A673 (cell line): ENCODE results near the gene MAP2K5. TPM values are rescaled to one million over a fixed set of nuclear protein-coding genes. Genes with fewer than 3 reads are reported as not detected.

Experiments used
- BruUV-seq: library from RNA; stranded (reverse); fragments of 400-500 nt; replicated peaks from 2 replicates; lab custom pipeline; 2021; lab: Mats Ljungman, UMichigan
- CTCF ChIA-PET: fragments of 300-600 bp; sonication (Branson Sonifier 250); formaldehyde crosslinking; loops from one replicate; lab custom pipeline; 2022; ENCODE audit warnings: antibody characterized with exemption; lab: Charles Lee
- POLR2A ChIA-PET: fragments of 300-600 bp; sonication (Branson Sonifier 250); formaldehyde crosslinking; loops from one replicate; lab custom pipeline; 2022; ENCODE audit warnings: antibody characterized with exemption; ENCODE audit not compliant: low non-redundant PET; lab: Charles Lee
- DNase-seq: peaks from one replicate; pipeline ENCODE4 v3.0.0-alpha.2; 2015; ENCODE audit warnings: low spot score
- H3K27ac ChIP-seq: fragments of 200-600 bp; sonication (generic); 2 replicates; pipeline ENCODE4 v1.5.1; 2016; ENCODE audit warnings: mixed run types, low read depth, mild to moderate bottlenecking, mixed read lengths, antibody characterized with exemption, low read length; ENCODE audit not compliant: poor library complexity, severe bottlenecking
- H3K27me3 ChIP-seq: fragments of 200-600 bp; sonication (generic); replicated peaks from 2 replicates; pipeline ENCODE4 v1.6.1; 2017; ENCODE audit warnings: mixed run types, low read depth, mild to moderate bottlenecking, mixed read lengths, antibody characterized with exemption, low read length; ENCODE audit not compliant: insufficient read depth, poor library complexity
- H3K36me3 ChIP-seq: fragments of 200-600 bp; sonication (generic); 2 replicates; pipeline ENCODE4 v1.6.1; 2016; ENCODE audit warnings: mixed run types, mild to moderate bottlenecking, mixed read lengths, antibody characterized with exemption, low read length; ENCODE audit not compliant: insufficient read depth, poor library complexity, severe bottlenecking
- H3K4me1 ChIP-seq: fragments of 200-600 bp; sonication (generic); 2 replicates; pipeline ENCODE4 v1.6.1; 2017; ENCODE audit warnings: mixed run types, mild to moderate bottlenecking, mixed read lengths, antibody characterized with exemption, low read length; ENCODE audit not compliant: insufficient read depth, poor library complexity, severe bottlenecking
- H3K4me3 ChIP-seq: fragments of 200-600 bp; sonication (generic); 2 replicates; pipeline ENCODE4 v1.5.1; 2016; ENCODE audit warnings: low read depth, mixed run types, mild to moderate bottlenecking, mixed read lengths, low read length; ENCODE audit not compliant: poor library complexity, severe bottlenecking
- H3K9me3 ChIP-seq: fragments of 200-600 bp; sonication (generic); 2 replicates; pipeline ENCODE4 v1.6.1; 2016; ENCODE audit warnings: mixed run types, low read depth, mild to moderate bottlenecking, mixed read lengths, antibody characterized with exemption, low read length; ENCODE audit not compliant: poor library complexity, severe bottlenecking
- EZH2 ChIP-seq: fragments of 200-600 bp; sonication (generic); IDR thresholded peaks from 2 replicates; pipeline ENCODE4 v1.6.1; 2017; ENCODE audit warnings: borderline replicate concordance, low read depth, mild to moderate bottlenecking, mixed read lengths, antibody characterized with exemption, low read length; ENCODE audit not compliant: poor library complexity, severe bottlenecking
- intact Hi-C: fragments of 100-400 bp; cut with micrococcal nuclease; formaldehyde crosslinking; loops from one replicate; pipeline ENCODE4 v1.10.0; 2022; ENCODE audit not compliant: unreplicated experiment
- total RNA-seq: library from RNA; stranded (reverse); gene quantifications from 2 replicates; pipeline ENCODE4 v1.2.3, GENCODE V29; 2021
- TF ChIP-seq, protein P1 (sequence below): fragments of 300-800, 200-600 bp; sonication (generic); conservative IDR thresholded peaks from 2 replicates; pipeline ENCODE4 v1.5.1; 2017; ENCODE audit warnings: low read depth, mild to moderate bottlenecking, antibody characterized with exemption, low read length, moderate library complexity, mixed read lengths

The MAP2K5 gene
- total RNA-seq, 1 experiment from 2014 or later = 62.8 TPM

DNA sequence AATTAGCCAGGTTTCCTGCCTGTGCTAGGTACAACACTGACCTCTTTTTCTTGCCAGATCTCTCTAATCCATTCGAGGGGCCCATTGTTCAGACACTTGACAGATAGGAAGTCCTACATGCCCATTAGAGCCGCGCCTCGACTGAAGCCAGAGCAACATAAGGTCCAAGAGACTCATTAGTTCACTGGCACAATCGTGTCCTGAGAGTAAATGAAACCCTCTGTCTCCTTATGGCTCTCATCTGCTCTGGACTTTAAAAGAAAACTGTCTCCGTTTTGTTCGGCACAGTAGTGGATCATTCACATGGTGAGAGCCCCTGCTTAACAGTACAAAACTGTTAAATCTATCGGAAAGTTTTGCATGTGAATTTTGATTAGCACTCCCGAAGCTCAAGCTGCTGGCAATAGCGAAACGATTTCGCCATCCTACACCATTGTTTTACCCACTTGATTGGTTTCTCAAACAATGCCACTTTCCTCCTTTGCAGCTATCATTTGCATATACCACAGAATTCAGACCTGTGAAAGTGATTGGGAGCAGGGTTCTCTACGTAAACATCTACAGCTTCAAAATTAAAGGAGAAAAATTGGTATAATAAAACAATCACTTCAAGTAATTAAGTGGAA lies 40.6 kb upstream of the MAP2K5 start:
- ChIA-PET CTCF (interaction anchor here (0.8 to 1.4 kb wide), 4 partner anchors 17 to 334 kb away, joined by 3 to 4 read pairs (median 4); no protein-coding TSS in a partner anchor), POLR2A (no interaction called here)
- no peak overlapping the region for H3K27ac ChIP-seq
- H3K27me3 ChIP-seq = no peaks in the 10 kb centered on the region
- no TSS peak for BruUV-seq
- H3K36me3 ChIP-seq = no peaks in the 10 kb centered on the region
- TF ChIP-seq EZH2 = no peak
- TF ChIP-seq, protein P1, sequence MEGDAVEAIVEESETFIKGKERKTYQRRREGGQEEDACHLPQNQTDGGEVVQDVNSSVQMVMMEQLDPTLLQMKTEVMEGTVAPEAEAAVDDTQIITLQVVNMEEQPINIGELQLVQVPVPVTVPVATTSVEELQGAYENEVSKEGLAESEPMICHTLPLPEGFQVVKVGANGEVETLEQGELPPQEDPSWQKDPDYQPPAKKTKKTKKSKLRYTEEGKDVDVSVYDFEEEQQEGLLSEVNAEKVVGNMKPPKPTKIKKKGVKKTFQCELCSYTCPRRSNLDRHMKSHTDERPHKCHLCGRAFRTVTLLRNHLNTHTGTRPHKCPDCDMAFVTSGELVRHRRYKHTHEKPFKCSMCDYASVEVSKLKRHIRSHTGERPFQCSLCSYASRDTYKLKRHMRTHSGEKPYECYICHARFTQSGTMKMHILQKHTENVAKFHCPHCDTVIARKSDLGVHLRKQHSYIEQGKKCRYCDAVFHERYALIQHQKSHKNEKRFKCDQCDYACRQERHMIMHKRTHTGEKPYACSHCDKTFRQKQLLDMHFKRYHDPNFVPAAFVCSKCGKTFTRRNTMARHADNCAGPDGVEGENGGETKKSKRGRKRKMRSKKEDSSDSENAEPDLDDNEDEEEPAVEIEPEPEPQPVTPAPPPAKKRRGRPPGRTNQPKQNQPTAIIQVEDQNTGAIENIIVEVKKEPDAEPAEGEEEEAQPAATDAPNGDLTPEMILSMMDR = no peak
- H3K4me1 ChIP-seq = peaks cover 13% of the 10 kb centered on the region
- intact Hi-C loops = loop anchor here (5.0 kb wide), 1 partner anchor 330 kb away; no protein-coding TSS in a partner anchor
- no peaks in the 10 kb centered on the region for H3K9me3 ChIP-seq
- peak; percentile 16 for DNase-seq
- H3K4me3 ChIP-seq = peak overlapping the region; percentile 4

DNA sequence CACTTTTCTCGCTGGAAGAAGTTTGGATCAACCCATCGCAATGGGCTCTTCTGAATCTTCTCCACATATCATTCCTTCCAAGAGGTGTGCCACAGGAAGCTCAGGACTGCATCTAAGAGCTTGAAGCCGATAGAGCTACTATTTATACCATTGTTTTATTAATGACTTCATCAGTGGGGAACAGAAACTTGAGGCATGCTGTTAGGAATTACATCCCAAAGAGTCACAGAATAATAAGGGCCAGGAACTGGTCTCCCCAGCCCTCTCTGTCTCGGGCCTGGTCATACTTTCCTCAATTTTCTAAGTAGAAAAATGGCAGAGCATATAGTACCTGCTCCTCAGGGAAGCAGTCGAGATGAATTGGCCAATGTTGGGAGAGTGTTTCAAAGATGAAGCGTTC lies 38.4 kb upstream of the MAP2K5 start:
- H3K4me1 ChIP-seq = peaks cover 13% of the 10 kb centered on the region
- H3K27me3 ChIP-seq = no peaks in the 10 kb centered on the region
- ChIA-PET CTCF (no interaction called here), POLR2A (no interaction called here)
- TF ChIP-seq, protein P1 = no peak
- no peak for TF ChIP-seq EZH2
- H3K36me3 ChIP-seq = no peaks in the 10 kb centered on the region
- intact Hi-C loops = loop anchor here (5.0 kb wide), 1 partner anchor 328 kb away; no protein-coding TSS in a partner anchor
- no peak overlapping the region for H3K27ac ChIP-seq
- no peaks in the 10 kb centered on the region for H3K9me3 ChIP-seq
- no peak overlapping the region for H3K4me3 ChIP-seq
- no TSS peak for BruUV-seq
- DNase-seq = no peak

DNA sequence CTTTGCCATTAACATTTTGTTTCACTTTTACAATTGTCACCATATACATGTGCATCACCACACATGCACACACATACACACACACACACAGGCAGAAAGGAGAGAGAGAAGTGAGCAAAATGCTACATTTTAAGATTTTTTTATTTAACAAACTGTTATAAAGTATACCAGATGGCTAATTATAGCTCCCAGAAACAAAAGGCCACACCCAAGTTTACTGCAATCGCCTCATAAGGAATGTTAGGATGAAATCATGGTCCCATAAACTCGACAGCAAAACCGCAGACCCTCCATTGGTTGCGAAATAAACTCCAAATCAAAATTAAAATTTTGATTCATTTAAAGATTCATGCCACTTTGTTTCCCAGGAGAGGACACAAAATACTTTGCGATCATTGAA lies 37.7 kb upstream of the MAP2K5 start:
- no TSS peak for BruUV-seq
- H3K4me3 ChIP-seq = no peak overlapping the region
- H3K36me3 ChIP-seq = no peaks in the 10 kb centered on the region
- intact Hi-C loops = loop anchor here (5.0 kb wide), 1 partner anchor 328 kb away; no protein-coding TSS in a partner anchor
- ChIA-PET POLR2A (no interaction called here), CTCF (no interaction called here)
- H3K4me1 ChIP-seq = peaks cover 13% of the 10 kb centered on the region
- H3K27me3 ChIP-seq = no peaks in the 10 kb centered on the region
- TF ChIP-seq EZH2 = no peak
- TF ChIP-seq, protein P1 = no peak
- H3K27ac ChIP-seq = no peak overlapping the region
- no peak for DNase-seq
- H3K9me3 ChIP-seq = no peaks in the 10 kb centered on the region
